ENCODE data around the gene FILIP1L. TPM values are rescaled to one million over a fixed set of nuclear protein-coding genes. Genes with fewer than 3 reads are reported as not detected.

Gene FILIP1L
- total and polyA plus RNA-seq, 12 donors: 5.3 to 33.2 (median 17.4) TPM

DNA sequence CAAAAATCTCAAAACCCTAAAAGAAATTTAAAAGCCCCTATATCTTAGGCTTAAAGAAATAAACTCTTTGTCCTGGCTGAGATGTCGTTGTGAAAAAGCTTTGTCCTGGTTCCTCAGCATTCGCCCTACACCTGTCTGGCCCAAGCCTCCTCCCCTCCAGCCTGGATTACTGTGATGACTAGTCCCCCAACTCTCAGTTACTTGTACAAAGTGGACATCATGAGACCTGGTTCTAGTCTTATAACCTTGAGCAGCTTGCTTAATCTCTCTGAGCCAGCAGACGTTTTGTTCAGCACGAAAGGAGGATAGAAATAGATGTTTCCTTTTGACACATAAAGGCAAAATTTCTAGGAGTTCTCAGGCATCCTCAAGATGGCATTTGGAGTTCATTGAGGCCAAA, 51.6 kb downstream of the FILIP1L start:
- Histone ChIP-seq H3K4me1 (replicated peaks in 1 of 2) (peaks cover 0 to 15% of the 10 kb centered on the region in 2 donors), H3K36me3 (replicated peaks in 1 of 2) (no peaks in the 10 kb centered on the region), H3K27me3 (no peaks in the 10 kb centered on the region), H3K4me3 (no peak overlapping the region), H3K27ac (no peak overlapping the region), H3K9me3 (replicated peaks in 1 of 3) (no peaks in the 10 kb centered on the region)
- TF ChIP-seq, protein P1, sequence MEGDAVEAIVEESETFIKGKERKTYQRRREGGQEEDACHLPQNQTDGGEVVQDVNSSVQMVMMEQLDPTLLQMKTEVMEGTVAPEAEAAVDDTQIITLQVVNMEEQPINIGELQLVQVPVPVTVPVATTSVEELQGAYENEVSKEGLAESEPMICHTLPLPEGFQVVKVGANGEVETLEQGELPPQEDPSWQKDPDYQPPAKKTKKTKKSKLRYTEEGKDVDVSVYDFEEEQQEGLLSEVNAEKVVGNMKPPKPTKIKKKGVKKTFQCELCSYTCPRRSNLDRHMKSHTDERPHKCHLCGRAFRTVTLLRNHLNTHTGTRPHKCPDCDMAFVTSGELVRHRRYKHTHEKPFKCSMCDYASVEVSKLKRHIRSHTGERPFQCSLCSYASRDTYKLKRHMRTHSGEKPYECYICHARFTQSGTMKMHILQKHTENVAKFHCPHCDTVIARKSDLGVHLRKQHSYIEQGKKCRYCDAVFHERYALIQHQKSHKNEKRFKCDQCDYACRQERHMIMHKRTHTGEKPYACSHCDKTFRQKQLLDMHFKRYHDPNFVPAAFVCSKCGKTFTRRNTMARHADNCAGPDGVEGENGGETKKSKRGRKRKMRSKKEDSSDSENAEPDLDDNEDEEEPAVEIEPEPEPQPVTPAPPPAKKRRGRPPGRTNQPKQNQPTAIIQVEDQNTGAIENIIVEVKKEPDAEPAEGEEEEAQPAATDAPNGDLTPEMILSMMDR (IDR thresholded peaks at IDR 0.05): no peak
- TF ChIP-seq POLR2A (IDR thresholded peaks at IDR 0.05): no peak
- 62 to 70% (median 65%) methylated on average over 4 of the region's 4 CpGs for WGBS, 4 donors
- no peak for DNase-seq
- intact Hi-C loops (cut with DNase I): loop anchor here (10.0 kb wide), 1 partner anchor 218 kb away; no protein-coding TSS in a partner anchor

DNA sequence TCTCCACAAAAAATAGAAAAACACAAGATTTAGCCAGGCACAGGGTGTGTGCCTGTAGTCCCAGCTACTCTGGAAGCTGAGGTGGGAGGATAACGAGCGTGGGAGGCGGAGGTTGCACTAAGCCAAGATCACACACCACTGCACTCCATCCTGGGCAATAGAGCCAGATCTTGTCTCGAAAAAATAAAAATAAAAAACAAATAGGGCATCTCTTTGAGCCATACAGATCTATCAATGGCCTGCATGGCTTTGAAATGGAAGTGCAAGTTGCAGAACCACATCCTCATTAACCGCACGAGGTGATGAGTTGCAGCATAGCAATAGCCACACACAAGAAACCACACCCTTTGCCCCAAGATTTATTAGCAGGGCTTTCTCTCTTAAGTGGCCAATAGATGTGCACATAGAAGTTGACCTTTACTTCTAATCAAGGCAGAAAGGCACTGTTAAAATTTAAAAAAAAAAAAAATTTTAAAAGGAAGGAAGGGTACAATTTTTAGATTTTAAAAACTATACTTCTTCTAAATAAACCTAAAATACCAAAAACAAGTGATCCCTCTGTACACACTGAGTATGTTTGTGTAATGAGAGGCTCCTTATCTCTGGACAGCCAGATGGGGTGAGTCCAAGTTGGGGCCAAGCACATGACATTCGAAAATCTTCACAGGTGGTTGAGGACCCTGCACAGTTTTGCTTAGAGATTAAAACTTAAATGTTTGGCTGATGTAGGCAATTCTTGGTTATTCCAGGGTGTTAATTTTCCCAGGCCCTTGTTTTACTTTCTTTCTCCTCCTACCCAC, 53.4 kb downstream of the FILIP1L start:
- Histone ChIP-seq H3K4me1 (replicated peaks in 1 of 2) (peaks cover 0 to 15% of the 10 kb centered on the region in 2 donors), H3K9me3 (replicated peaks in 1 of 3) (no peaks in the 10 kb centered on the region), H3K4me3 (no peak overlapping the region), H3K36me3 (replicated peaks in 1 of 2) (no peaks in the 10 kb centered on the region), H3K27me3 (no peaks in the 10 kb centered on the region), H3K27ac (no peak overlapping the region)
- no peak for DNase-seq
- intact Hi-C loops (cut with DNase I): loop anchor here (10.0 kb wide), 1 partner anchor 216 kb away; no protein-coding TSS in a partner anchor
- TF ChIP-seq, protein P1 (IDR thresholded peaks at IDR 0.05): no peak
- no peak for TF ChIP-seq POLR2A (IDR thresholded peaks at IDR 0.05)
- WGBS, 4 donors: 81 to 92% (median 84%) methylated on average over 7 of the region's 7 CpGs

DNA sequence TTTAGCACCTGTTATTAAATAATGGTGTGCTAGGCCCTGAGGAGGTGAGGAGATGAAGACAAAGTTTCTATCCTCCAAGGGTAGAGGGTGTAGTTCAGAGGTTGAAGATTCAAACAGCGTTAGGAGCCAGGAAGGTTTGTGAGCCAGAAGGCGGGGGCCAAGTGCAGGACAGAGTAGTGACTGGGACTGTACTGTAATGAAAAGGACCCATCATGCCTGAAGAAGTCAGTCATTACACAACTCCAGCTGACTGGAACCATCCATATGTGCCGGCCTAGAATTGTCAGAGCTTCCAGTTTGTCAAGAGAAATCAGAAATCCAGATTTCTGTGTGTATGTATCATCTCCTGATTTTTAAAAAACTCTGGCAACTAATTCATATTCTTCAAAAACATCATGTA, 54.8 kb downstream of the FILIP1L start:
- H3K36me3 ChIP-seq (replicated peaks in 1 of 2): no peaks in the 10 kb centered on the region
- WGBS, 4 donors: 89 to 97% (median 91%) methylated on average over 2 to 3 of the region's 3 CpGs
- TF ChIP-seq, protein P1 (IDR thresholded peaks at IDR 0.05): no peak
- TF ChIP-seq POLR2A (IDR thresholded peaks at IDR 0.05): no peak
- H3K4me3 ChIP-seq: no peak overlapping the region
- DNase-seq: no peak
- H3K4me1 ChIP-seq (replicated peaks in 1 of 2): peaks cover 0 to 15% of the 10 kb centered on the region in 2 donors
- no peaks in the 10 kb centered on the region for H3K9me3 ChIP-seq (replicated peaks in 1 of 3)
- no peaks in the 10 kb centered on the region for H3K27me3 ChIP-seq
- H3K27ac ChIP-seq: no peak overlapping the region
- intact Hi-C loops (cut with DNase I): no loop called here

DNA sequence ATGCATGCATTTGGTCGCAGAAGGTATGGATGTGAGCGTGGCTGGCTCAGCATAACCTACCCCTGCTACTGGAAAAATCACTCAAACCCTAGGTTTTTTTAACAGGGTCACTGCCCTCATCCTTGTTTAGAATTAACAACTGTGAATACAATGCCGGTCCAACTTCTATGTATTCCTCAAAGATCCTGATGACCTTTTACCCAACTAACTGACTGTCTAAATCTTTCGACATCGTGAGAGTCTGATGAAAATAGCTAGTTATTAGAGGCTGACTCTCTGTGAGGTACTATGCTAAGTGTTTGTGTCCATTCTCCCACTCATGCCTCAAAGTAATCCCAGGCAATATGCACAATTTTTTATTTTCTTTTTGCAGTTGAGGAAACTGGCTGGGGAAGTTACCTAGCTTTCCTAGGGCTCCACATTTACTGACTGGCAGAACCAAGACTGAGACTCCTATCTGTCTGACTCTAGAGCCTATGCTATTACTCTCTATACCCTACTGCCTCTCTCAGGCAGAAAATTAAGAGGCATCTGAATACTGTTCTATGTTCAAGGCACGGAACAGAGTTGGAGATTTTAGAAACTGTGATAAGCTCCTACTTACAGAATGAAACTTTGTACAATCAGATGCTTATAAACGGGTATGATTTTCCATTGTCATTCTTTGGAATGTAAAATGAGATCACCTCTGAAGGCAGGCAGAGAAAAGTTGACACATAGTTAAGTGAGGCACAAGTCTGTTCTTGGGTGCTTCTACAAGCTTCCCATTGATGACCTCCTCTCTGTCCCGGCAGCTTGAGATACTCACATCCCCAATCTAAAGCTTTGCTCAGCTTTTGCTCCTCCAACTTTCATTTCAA, 56.4 kb downstream of the FILIP1L start:
- no peaks in the 10 kb centered on the region for H3K36me3 ChIP-seq (replicated peaks in 1 of 2)
- TF ChIP-seq, protein P1 (IDR thresholded peaks at IDR 0.05): no peak
- TF ChIP-seq POLR2A (IDR thresholded peaks at IDR 0.05): no peak
- H3K4me1 ChIP-seq (replicated peaks in 1 of 2): peaks cover 0 to 12% of the 10 kb centered on the region in 2 donors
- WGBS, 4 donors: 91 to 95% (median 93%) methylated on average over 8 of the region's 8 CpGs
- no peaks in the 10 kb centered on the region for H3K9me3 ChIP-seq (replicated peaks in 1 of 3)
- no peaks in the 10 kb centered on the region for H3K27me3 ChIP-seq
- no peak for DNase-seq
- intact Hi-C loops (cut with DNase I): no loop called here
- H3K4me3 ChIP-seq: no peak overlapping the region
- no peak overlapping the region for H3K27ac ChIP-seq

All from adrenal gland (tissue), 12 donors.